ENCODE measurements around the gene ANKS3.

GRCh38 chr16:4655801-4656200 is 78.3 kb downstream of the ANKS3 start:
- no peak for TF ChIP-seq POLR2A (IDR thresholded peaks at IDR 0.05)
- TF ChIP-seq CTCF (IDR thresholded peaks at IDR 0.05) = no peak

All from right lobe of liver (tissue), 4 donors.